SKM-1 treated with dmso at 0.1 percent for 144 hours (cell line): ENCODE data around the gene DOK4.
A peak's percentile ranks its signal among the peaks of the same experiment; 100 is the strongest.

Experiments
- DNase-seq: peaks from one replicate; lab custom pipeline; 2025; ENCODE audit not compliant: unreplicated experiment; lab: John Stamatoyannopoulos, UW

Gene DOK4

GRCh38 chr16:57485916-57486857 is at the start of gene DOK4:
TSS of gene DOK4 (minus strand) at chr16:57486493. CDS start at chr16:57479507, 6,986 bp downstream.
- DNase-seq = peak; percentile 54

GRCh38 chr16:57535680-57536305 is 49.5 kb upstream of the DOK4 start:
- peak; percentile 70 for DNase-seq

GRCh38 chr16:57534881-57535658 is 48.8 kb upstream of the DOK4 start:
- no peak for DNase-seq

GRCh38 chr16:57534337-57534880 is 48.1 kb upstream of the DOK4 start:
- DNase-seq = no peak

GRCh38 chr16:57533431-57534336 is 47.4 kb upstream of the DOK4 start:
- no peak for DNase-seq

GRCh38 chr16:57532266-57532625 is 46.0 kb upstream of the DOK4 start:
- no peak for DNase-seq

- DNase-seq = no peak
Observed at GRCh38 chr16:57531635-57532265, 45.5 kb upstream of the DOK4 start.

GRCh38 chr16:57531253-57531575 is 44.9 kb upstream of the DOK4 start:
- no peak for DNase-seq

- DNase-seq = no peak
Observed at GRCh38 chr16:57530522-57531252, 44.4 kb upstream of the DOK4 start.

GRCh38 chr16:57530104-57530521 is 43.8 kb upstream of the DOK4 start:
- DNase-seq = no peak

GRCh38 chr16:57529391-57530103 is 43.3 kb upstream of the DOK4 start:
- no peak for DNase-seq

GRCh38 chr16:57528499-57529390 is 42.5 kb upstream of the DOK4 start:
- no peak for DNase-seq

- no peak for DNase-seq
Observed at GRCh38 chr16:57527610-57528360, 41.5 kb upstream of the DOK4 start.

GRCh38 chr16:57527027-57527426 is 40.7 kb upstream of the DOK4 start:
- no peak for DNase-seq

GRCh38 chr16:57526498-57526897 is 40.2 kb upstream of the DOK4 start:
- DNase-seq = no peak

GRCh38 chr16:57525761-57526160 is 39.5 kb upstream of the DOK4 start:
- DNase-seq = no peak

- DNase-seq = no peak
Observed at GRCh38 chr16:57522960-57523359, 36.7 kb upstream of the DOK4 start.
